Measurements from ENCODE around the gene CNTD1. TPM values are rescaled to one million over a fixed set of nuclear protein-coding genes. Genes with fewer than 3 reads are reported as not detected.
"Not testable (repeated sequence)": the region's sequence is repeated elsewhere in the genome, so short reads cannot be mapped to it uniquely, and the experiment has no call there.

The CNTD1 gene
- total RNA-seq (2014; rRNA removed; shearing (Covaris generic); ENCODE audit: low replicate concordance): not detected in 2 replicates

GRCh38 chr17:42798383-42799380 is at the start of gene CNTD1, which contains the start of gene COA3:
Gene CNTD1, plus strand, starts transcription at chr17:42798861. Its CDS starts 207 bp downstream, at chr17:42799068.
Gene COA3, minus strand, starts transcription at chr17:42798704. Its CDS starts 23 bp downstream, at chr17:42798681.
- Histone ChIP-seq H3K4me3 (peak within 1 kb of the TSS; percentile 95), H3K36me3 (peaks cover 17% of the 10 kb centered on the region), H3K27me3 (0 out of 2 replicates have a peak, but pooled peaks cover 3% of the 10 kb centered on the region), H3K9me3 (no peaks in the 10 kb centered on the region)
- peak; percentile 94 for DNase-seq

GRCh38 chr17:42748908-42749798 is 49.5 kb upstream of the CNTD1 start:
- no peak for DNase-seq
- Histone ChIP-seq H3K4me3 (no peak overlapping the region), H3K36me3 (no peaks in the 10 kb centered on the region)

GRCh38 chr17:42750739-42751344 is 47.8 kb upstream of the CNTD1 start:
- peaks cover 10% of the 10 kb centered on the region for H3K27me3 ChIP-seq
- H3K4me3 ChIP-seq: no peak overlapping the region
- H3K9me3 ChIP-seq: no peaks in the 10 kb centered on the region
- DNase-seq: no peak
- no peaks in the 10 kb centered on the region for H3K36me3 ChIP-seq

More at GRCh38 chr17:42748908-42749798, 49.5 kb upstream of the CNTD1 start:
- Histone ChIP-seq H3K27me3 (peaks cover 13% of the 10 kb centered on the region), H3K9me3 (peaks cover 3% of the 10 kb centered on the region; the same call in 1 of the 2 replicates)

- peaks cover 8% of the 10 kb centered on the region for H3K27me3 ChIP-seq
- no peak overlapping the region for H3K4me3 ChIP-seq
- no peaks in the 10 kb centered on the region for H3K36me3 ChIP-seq
- no peaks in the 10 kb centered on the region for H3K9me3 ChIP-seq
- DNase-seq: no peak
These were observed 47.0 kb upstream of the CNTD1 start for GRCh38 chr17:42751628-42752027.

- H3K9me3 ChIP-seq: no peaks in the 10 kb centered on the region
- H3K27me3 ChIP-seq: peaks cover 9% of the 10 kb centered on the region
- no peaks in the 10 kb centered on the region for H3K36me3 ChIP-seq
- peak; percentile 62 for DNase-seq
- no peak overlapping the region for H3K4me3 ChIP-seq
These were observed 43.9 kb upstream of the CNTD1 start for GRCh38 chr17:42754782-42755181.

- Histone ChIP-seq H3K4me3 (no peak overlapping the region), H3K27me3 (peaks cover 16% of the 10 kb centered on the region), H3K36me3 (no peaks in the 10 kb centered on the region), H3K9me3 (no peaks in the 10 kb centered on the region)
- DNase-seq: no peak
These were observed 38.5 kb upstream of the CNTD1 start for GRCh38 chr17:42759982-42760651.

- Histone ChIP-seq H3K27me3 (peaks cover 16% of the 10 kb centered on the region), H3K9me3 (no peaks in the 10 kb centered on the region), H3K4me3 (peak within 1 kb of the TSS; percentile 30), H3K36me3 (no peaks in the 10 kb centered on the region)
- DNase-seq: peak; percentile 37
These were observed 37.7 kb upstream of the CNTD1 start, which contains the start of gene RAMP2 for GRCh38 chr17:42760652-42761581. Gene RAMP2, plus strand, starts transcription at chr17:42761227. Its CDS starts 35 bp downstream, at chr17:42761262.

GRCh38 chr17:42761638-42762037 is 37.0 kb upstream of the CNTD1 start:
- H3K9me3 ChIP-seq: no peaks in the 10 kb centered on the region
- H3K27me3 ChIP-seq: peaks cover 16% of the 10 kb centered on the region
- no peak for DNase-seq
- H3K36me3 ChIP-seq: no peaks in the 10 kb centered on the region
- H3K4me3 ChIP-seq: peak overlapping the region; percentile 30

- Histone ChIP-seq H3K9me3 (no peaks in the 10 kb centered on the region), H3K36me3 (no peaks in the 10 kb centered on the region), H3K27me3 (peaks cover 4% of the 10 kb centered on the region; the same call in 1 of the 2 replicates), H3K4me3 (no peak overlapping the region)
- no peak for DNase-seq
These were observed 32.5 kb upstream of the CNTD1 start for GRCh38 chr17:42766124-42766523.

- Histone ChIP-seq H3K9me3 (no peaks in the 10 kb centered on the region), H3K36me3 (no peaks in the 10 kb centered on the region), H3K4me3 (no peak overlapping the region), H3K27me3 (no peaks in the 10 kb centered on the region)
- DNase-seq: no peak
These were observed 31.1 kb upstream of the CNTD1 start for GRCh38 chr17:42767512-42767911.

GRCh38 chr17:42768006-42768405 is 30.7 kb upstream of the CNTD1 start:
- H3K27me3 ChIP-seq, DNase-seq, H3K4me3 ChIP-seq, H3K36me3 ChIP-seq, H3K9me3 ChIP-seq: not testable (repeated sequence)

- not testable (repeated sequence) for DNase-seq, H3K4me3 ChIP-seq, H3K9me3 ChIP-seq, H3K27me3 ChIP-seq, H3K36me3 ChIP-seq
These were observed 28.7 kb upstream of the CNTD1 start for GRCh38 chr17:42769964-42770363.

- Histone ChIP-seq H3K4me3 (peak overlapping the region; percentile 86), H3K27me3 (no peaks in the 10 kb centered on the region), H3K36me3 (peaks cover 30% of the 10 kb centered on the region), H3K9me3 (no peaks in the 10 kb centered on the region)
- DNase-seq: no peak
These were observed 25.7 kb upstream of the CNTD1 start for GRCh38 chr17:42772945-42773289.

GRCh38 chr17:42773290-42774035 is 25.2 kb upstream of the CNTD1 start, which contains the start of gene VPS25:
Gene VPS25, plus strand, starts transcription at chr17:42773449. Its CDS starts 27 bp downstream, at chr17:42773476.
- Histone ChIP-seq H3K4me3 (peak within 1 kb of the TSS; percentile 86), H3K27me3 (no peaks in the 10 kb centered on the region), H3K9me3 (no peaks in the 10 kb centered on the region), H3K36me3 (peaks cover 30% of the 10 kb centered on the region)
- DNase-seq: peak; percentile 86
